Measurements from ENCODE around the gene CDK2AP2. TPM values are rescaled to one million over a fixed set of nuclear protein-coding genes. Genes with fewer than 3 reads are reported as not detected.

The CDK2AP2 gene
- total and polyA plus RNA-seq, 2 of the 8 experiments (the other 6 are each of a cell fraction or from before 2014, with no cell fraction given), result 49.6 to 65.1 TPM

GRCh38 chr11:67523556-67524479 is 15.9 kb upstream of the CDK2AP2 start (continued):
- TF ChIP-seq CHD7 (IDR thresholded peaks at IDR 0.05; ENCODE audit: insufficient replicate concordance, low read length) (no peak), POU5F1 (IDR thresholded peaks at IDR 0.05; ENCODE audit: low read depth, low read length) (no peak), PHF8 (conservative IDR thresholded peaks at IDR 0.05; ENCODE audit: low read depth, low read length) (no peak), TAF7 (optimal IDR thresholded peaks at IDR 0.05; ENCODE audit: borderline replicate concordance, low read depth, low read length) (no peak), CTCF (IDR thresholded peaks at IDR 0.05; ENCODE audit: control extremely low read depth in 1 of 3, insufficient read depth in 1 of 3, low read depth in 1 of 3, low read length in 3 of 3) (no peak), EGR1 (IDR thresholded peaks at IDR 0.05; ENCODE audit: borderline replicate concordance, low read depth, low read length) (no peak)
